ENCODE results near the gene KRT17. TPM values are rescaled to one million over a fixed set of nuclear protein-coding genes. Genes with fewer than 3 reads are reported as not detected.

KRT17 gene
- total and polyA plus RNA-seq, 2 donors (not counting 1 experiment from before 2014, with no cell fraction given), result 0.50 to 0.89 TPM

GRCh38 chr17:41600318-41600717 is 24.1 kb downstream of the KRT17 start:
- Histone ChIP-seq H3K27me3 (ENCODE audit: control insufficient read depth, insufficient read depth, low read length) (peaks cover 1% of the 10 kb centered on the region), H3K36me3 (ENCODE audit: control insufficient read depth, insufficient read depth, low read length) (no peaks in the 10 kb centered on the region), H4K20me1 (ENCODE audit: control insufficient read depth, extremely low read depth, insufficient read depth, low read length) (no peaks in the 10 kb centered on the region), H3K27ac (ENCODE audit: insufficient read depth, low read length) (no peak overlapping the region), H3K4me3 (replicated peaks in 1 of 4; ENCODE audit: control extremely low read depth in 1 of 4, insufficient read depth in 1 of 4, low read depth in 3 of 4, low read length in 4 of 4) (no peak overlapping the region), H3K9me3 (ENCODE audit: control insufficient read depth, insufficient read depth, low read depth, low read length) (no peaks in the 10 kb centered on the region), H3K4me2 (ENCODE audit: extremely low read depth, insufficient read depth, low read length) (no peak overlapping the region), H2AFZ (ENCODE audit: low read length) (no peak overlapping the region), H3K9ac (ENCODE audit: insufficient read depth, low read length) (no peak overlapping the region), H3K79me2 (ENCODE audit: control insufficient read depth, insufficient read depth, low read length) (no peaks in the 10 kb centered on the region), H3K4me1 (ENCODE audit: control insufficient read depth, extremely low read depth, insufficient read depth, low read length) (no peaks in the 10 kb centered on the region)
- no peak for DNase-seq (ENCODE audit: low read depth in 2 of 2)
- TF ChIP-seq EZH2 (IDR thresholded peaks at IDR 0.05; ENCODE audit: low read length, missing control alignments), result no peak
- no peak for TF ChIP-seq CTCF (conservative IDR thresholded peaks at IDR 0.05 in 1 of 2, IDR thresholded peaks at IDR 0.05 in 1 of 2; ENCODE audit: low read depth in 1 of 2, low read length in 2 of 2)

GRCh38 chr17:41599680-41600079 is 24.7 kb downstream of the KRT17 start:
- Histone ChIP-seq H2AFZ (ENCODE audit: low read length) (no peak overlapping the region), H3K4me3 (replicated peaks in 1 of 4; ENCODE audit: control extremely low read depth in 1 of 4, insufficient read depth in 1 of 4, low read depth in 3 of 4, low read length in 4 of 4) (no peak overlapping the region), H3K9ac (ENCODE audit: insufficient read depth, low read length) (no peak overlapping the region), H3K27ac (ENCODE audit: insufficient read depth, low read length) (no peak overlapping the region), H3K79me2 (ENCODE audit: control insufficient read depth, insufficient read depth, low read length) (no peaks in the 10 kb centered on the region), H4K20me1 (ENCODE audit: control insufficient read depth, extremely low read depth, insufficient read depth, low read length) (no peaks in the 10 kb centered on the region), H3K36me3 (ENCODE audit: control insufficient read depth, insufficient read depth, low read length) (no peaks in the 10 kb centered on the region), H3K27me3 (ENCODE audit: control insufficient read depth, insufficient read depth, low read length) (peaks cover 8% of the 10 kb centered on the region), H3K4me2 (ENCODE audit: extremely low read depth, insufficient read depth, low read length) (no peak overlapping the region), H3K4me1 (ENCODE audit: control insufficient read depth, extremely low read depth, insufficient read depth, low read length) (no peaks in the 10 kb centered on the region), H3K9me3 (ENCODE audit: control insufficient read depth, insufficient read depth, low read depth, low read length) (no peaks in the 10 kb centered on the region)
- DNase-seq (ENCODE audit: low read depth in 2 of 2), result no peak
- TF ChIP-seq CTCF (conservative IDR thresholded peaks at IDR 0.05 in 1 of 2, IDR thresholded peaks at IDR 0.05 in 1 of 2; ENCODE audit: low read depth in 1 of 2, low read length in 2 of 2) (no peak), EZH2 (IDR thresholded peaks at IDR 0.05; ENCODE audit: low read length, missing control alignments) (no peak)

- no peaks in the 10 kb centered on the region for H3K4me1 ChIP-seq (ENCODE audit: control insufficient read depth, extremely low read depth, insufficient read depth, low read length)
- no peaks in the 10 kb centered on the region for H3K36me3 ChIP-seq (ENCODE audit: control insufficient read depth, insufficient read depth, low read length)
- no peaks in the 10 kb centered on the region for H4K20me1 ChIP-seq (ENCODE audit: control insufficient read depth, extremely low read depth, insufficient read depth, low read length)
- H3K27me3 ChIP-seq (ENCODE audit: control insufficient read depth, insufficient read depth, low read length), result peaks cover 15% of the 10 kb centered on the region
- no peak overlapping the region for H3K9ac ChIP-seq (ENCODE audit: insufficient read depth, low read length)
- no peak overlapping the region for H2AFZ ChIP-seq (ENCODE audit: low read length)
- H3K9me3 ChIP-seq (ENCODE audit: control insufficient read depth, insufficient read depth, low read depth, low read length), result no peaks in the 10 kb centered on the region
- H3K4me2 ChIP-seq (ENCODE audit: extremely low read depth, insufficient read depth, low read length), result no peak overlapping the region
- no peak overlapping the region for H3K27ac ChIP-seq (ENCODE audit: insufficient read depth, low read length)
- no peaks in the 10 kb centered on the region for H3K79me2 ChIP-seq (ENCODE audit: control insufficient read depth, insufficient read depth, low read length)
- no peak for TF ChIP-seq EZH2 (IDR thresholded peaks at IDR 0.05; ENCODE audit: low read length, missing control alignments)
- TF ChIP-seq CTCF (conservative IDR thresholded peaks at IDR 0.05 in 1 of 2, IDR thresholded peaks at IDR 0.05 in 1 of 2; ENCODE audit: low read depth in 1 of 2, low read length in 2 of 2), result no peak
- H3K4me3 ChIP-seq (replicated peaks in 1 of 4; ENCODE audit: control extremely low read depth in 1 of 4, insufficient read depth in 1 of 4, low read depth in 3 of 4, low read length in 4 of 4), result no peak overlapping the region
- no peak for DNase-seq (ENCODE audit: low read depth in 2 of 2)
Measured at GRCh38 chr17:41595585-41595984, 28.8 kb downstream of the KRT17 start.
